Measurements from ENCODE around the gene UBE2I.

UBE2I gene

GRCh38 chr16:1345087-1345486 is 35.7 kb downstream of the UBE2I start:
- Histone ChIP-seq H3K9ac (ENCODE audit: low read length) (no peak overlapping the region), H4K20me1 (ENCODE audit: insufficient read depth, low read length) (no peaks in the 10 kb centered on the region), H3K9me3 (ENCODE audit: low read length) (no peaks in the 10 kb centered on the region), H3K4me2 (ENCODE audit: low read length) (no peak overlapping the region), H3K27me3 (ENCODE audit: insufficient read depth, low read length) (peaks cover 4% of the 10 kb centered on the region; the same call in 1 of the 2 replicates), H3K27ac (ENCODE audit: low read depth, low read length, poor library complexity, severe bottlenecking) (no peak overlapping the region), H3K79me2 (ENCODE audit: insufficient read depth, low read length) (no peaks in the 10 kb centered on the region), H3K4me1 (ENCODE audit: insufficient read depth, low read length, severe bottlenecking) (peaks cover 21% of the 10 kb centered on the region), H3F3A (ENCODE audit: insufficient read depth, low read length) (no peaks in the 10 kb centered on the region), H3K9me2 (ENCODE audit: low read depth, low read length) (no peaks in the 10 kb centered on the region), H3K36me3 (ENCODE audit: insufficient read depth, low read length) (peaks cover 19% of the 10 kb centered on the region), H3K4me3 (ENCODE audit: low read depth, low read length, poor library complexity, severe bottlenecking) (no peak overlapping the region), H2AFZ (ENCODE audit: low read length) (no peak overlapping the region)
- TF ChIP-seq CTCF (IDR thresholded peaks at IDR 0.05; ENCODE audit: low read length) (no peak), EZH2 (IDR thresholded peaks at IDR 0.05; ENCODE audit: borderline replicate concordance, low read length) (no peak)

DNA sequence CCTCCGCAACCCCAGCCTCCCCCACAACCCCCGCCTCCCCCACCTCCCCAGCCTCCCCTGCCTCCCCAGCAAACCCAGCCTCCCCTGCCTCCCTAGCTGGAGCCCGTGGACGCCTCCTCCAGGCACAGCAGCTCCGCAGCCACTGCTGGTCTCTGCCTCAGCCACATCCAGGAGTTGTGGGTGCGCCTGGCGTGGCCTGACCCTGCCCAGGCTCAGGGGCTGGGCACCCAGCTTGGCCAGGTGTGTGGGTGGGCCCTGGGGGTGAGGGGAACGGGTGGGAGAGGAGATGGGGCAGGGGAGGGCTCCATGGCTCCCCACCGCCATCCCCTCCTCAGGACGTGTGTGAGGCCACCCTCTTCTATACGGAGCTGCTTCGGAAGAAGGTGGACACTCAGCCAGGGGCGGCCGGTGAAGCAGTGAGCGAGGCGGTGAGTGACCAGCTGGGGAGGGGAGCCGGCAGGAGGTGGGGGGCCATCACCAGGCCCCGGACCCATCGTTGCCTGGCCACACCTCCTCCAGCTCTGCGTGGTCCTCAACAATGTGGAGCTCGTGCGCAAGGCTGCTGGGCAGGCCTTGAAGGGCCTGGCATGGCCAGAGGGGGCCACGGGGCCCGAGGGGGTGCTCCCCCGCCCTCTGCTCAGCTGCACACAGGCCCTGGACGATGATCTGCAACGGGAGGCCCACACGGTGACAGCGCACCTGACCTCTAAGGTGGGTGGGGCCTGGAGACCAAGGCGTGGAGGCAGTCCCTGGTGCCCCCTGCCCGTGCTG is 36.4 kb downstream of the UBE2I start:
- Histone ChIP-seq H3K4me1 (ENCODE audit: insufficient read depth, low read length, severe bottlenecking) (peaks cover 29% of the 10 kb centered on the region), H3F3A (ENCODE audit: insufficient read depth, low read length) (no peaks in the 10 kb centered on the region), H3K36me3 (ENCODE audit: insufficient read depth, low read length) (peaks cover 19% of the 10 kb centered on the region), H3K27me3 (ENCODE audit: insufficient read depth, low read length) (peaks cover 4% of the 10 kb centered on the region; the same call in 1 of the 2 replicates), H3K9me2 (ENCODE audit: low read depth, low read length) (no peaks in the 10 kb centered on the region), H3K27ac (ENCODE audit: low read depth, low read length, poor library complexity, severe bottlenecking) (no peak overlapping the region), H4K20me1 (ENCODE audit: insufficient read depth, low read length) (no peaks in the 10 kb centered on the region), H2AFZ (ENCODE audit: low read length) (no peak overlapping the region), H3K4me2 (ENCODE audit: low read length) (no peak overlapping the region), H3K9me3 (ENCODE audit: low read length) (no peaks in the 10 kb centered on the region), H3K4me3 (ENCODE audit: low read depth, low read length, poor library complexity, severe bottlenecking) (no peak overlapping the region), H3K9ac (ENCODE audit: low read length) (no peak overlapping the region), H3K79me2 (ENCODE audit: insufficient read depth, low read length) (no peaks in the 10 kb centered on the region)
- TF ChIP-seq EZH2 (IDR thresholded peaks at IDR 0.05; ENCODE audit: borderline replicate concordance, low read length) (no peak), CTCF (IDR thresholded peaks at IDR 0.05; ENCODE audit: low read length) (no peak)

DNA sequence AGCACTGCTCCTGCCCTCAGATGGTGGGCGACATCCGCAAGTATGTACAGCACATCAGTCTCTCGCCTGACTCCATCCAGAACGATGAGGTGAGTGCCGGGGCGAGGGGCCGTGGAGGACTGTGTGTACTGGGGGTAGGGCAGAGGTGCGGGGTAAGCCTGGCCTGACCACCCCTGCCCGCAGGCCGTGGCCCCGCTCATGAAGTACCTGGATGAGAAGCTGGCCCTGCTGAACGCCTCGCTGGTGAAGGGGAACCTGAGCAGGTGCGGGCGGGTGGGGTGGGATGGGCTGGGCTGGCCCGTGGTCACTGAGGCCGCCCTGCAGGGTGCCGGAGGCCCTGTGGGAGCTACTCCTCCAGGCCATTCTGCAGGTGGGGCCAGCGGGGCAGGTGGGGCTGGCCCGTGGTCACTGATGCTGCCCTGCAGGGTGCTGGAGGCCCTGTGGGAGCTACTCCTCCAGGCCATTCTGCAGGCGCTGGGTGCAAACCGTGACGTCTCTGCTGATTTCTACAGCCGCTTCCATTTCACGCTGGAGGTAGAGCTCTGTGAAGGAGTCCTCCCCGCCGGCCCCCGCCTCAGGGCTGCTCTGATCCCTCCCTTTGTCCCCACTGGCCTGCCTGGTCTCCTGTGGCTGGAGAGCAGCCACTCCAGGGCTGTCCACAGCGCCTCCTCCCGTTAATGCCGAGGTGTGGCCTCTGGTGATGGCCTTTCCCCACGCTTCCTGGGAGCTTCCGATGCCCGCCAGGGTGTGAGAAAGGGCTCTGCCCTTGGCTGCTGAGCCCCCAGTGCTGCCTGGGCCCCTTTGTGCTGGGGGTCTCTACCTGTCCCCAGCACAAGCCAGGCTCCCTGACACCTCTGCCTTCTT is 37.2 kb downstream of the UBE2I start:
- Histone ChIP-seq H3K4me3 (ENCODE audit: low read depth, low read length, poor library complexity, severe bottlenecking) (no peak overlapping the region), H3K27me3 (ENCODE audit: insufficient read depth, low read length) (peaks cover 4% of the 10 kb centered on the region; the same call in 1 of the 2 replicates), H3K9me3 (ENCODE audit: low read length) (no peaks in the 10 kb centered on the region), H3F3A (ENCODE audit: insufficient read depth, low read length) (no peaks in the 10 kb centered on the region), H3K36me3 (ENCODE audit: insufficient read depth, low read length) (peaks cover 19% of the 10 kb centered on the region), H3K9ac (ENCODE audit: low read length) (no peak overlapping the region), H4K20me1 (ENCODE audit: insufficient read depth, low read length) (no peaks in the 10 kb centered on the region), H3K4me1 (ENCODE audit: insufficient read depth, low read length, severe bottlenecking) (peaks cover 33% of the 10 kb centered on the region), H2AFZ (ENCODE audit: low read length) (no peak overlapping the region), H3K9me2 (ENCODE audit: low read depth, low read length) (no peaks in the 10 kb centered on the region), H3K27ac (ENCODE audit: low read depth, low read length, poor library complexity, severe bottlenecking) (no peak overlapping the region), H3K4me2 (ENCODE audit: low read length) (no peak overlapping the region), H3K79me2 (ENCODE audit: insufficient read depth, low read length) (no peaks in the 10 kb centered on the region)
- TF ChIP-seq CTCF (IDR thresholded peaks at IDR 0.05; ENCODE audit: low read length): no peak
- no peak for TF ChIP-seq EZH2 (IDR thresholded peaks at IDR 0.05; ENCODE audit: borderline replicate concordance, low read length)

All from OCI-LY1 (cell line).